Psoas muscle (tissue), 8 donors: ENCODE data around the gene PDE6A. TPM values are rescaled to one million over a fixed set of nuclear protein-coding genes. Genes with fewer than 3 reads are reported as not detected.

Experiments
- ATAC-seq, 4 donors: fragments of 200-7000 bp; cut with Tn5 transposase; one replicate each; pipeline ENCODE4 v1.9.1; 2020; ENCODE audit warnings: moderate library complexity in 3 of 4, mild to moderate bottlenecking in 2 of 4
- DNase-seq, 2 donors: peaks; one replicate each; pipeline ENCODE4 v3.0.0-alpha.2; 2020
- H3K27ac ChIP-seq: fragments of 200-600 bp; one replicate; pipeline ENCODE4 v1.8.0; 2022
- H3K27me3 ChIP-seq, 3 donors: fragments of 200-600 bp in 1 of 3; one replicate each; pipeline versions ENCODE4 v1.6.1 to v1.8.0; 2013 to 2022; ENCODE audit warnings: low read length in 2 of 3, mild to moderate bottlenecking in 2 of 3, moderate library complexity in 1 of 3; ENCODE audit not compliant: insufficient read depth in 3 of 3
- H3K36me3 ChIP-seq, 2 donors: fragments of 200-600 bp in 1 of 2; one replicate each; pipeline versions ENCODE4 v1.6.1 to v1.8.0; 2013 to 2022; ENCODE audit warnings: low read depth in 1 of 2, mild to moderate bottlenecking in 1 of 2, moderate library complexity in 1 of 2; ENCODE audit not compliant: insufficient read depth in 1 of 2
- H3K4me1 ChIP-seq: fragments of 200-600 bp; one replicate; pipeline ENCODE4 v1.8.0; 2022
- H3K4me3 ChIP-seq: fragments of 200-600 bp; one replicate; pipeline ENCODE4 v1.8.0; 2022; ENCODE audit warnings: mild to moderate bottlenecking
- H3K9me3 ChIP-seq: fragments of 200-600 bp; one replicate; pipeline ENCODE4 v1.8.0; 2022
- WGBS, 3 donors: extraction: QIAGEN DNeasy Blood & Tissue Kit; methylation state at CpG; one replicate each; pipeline versions ENCODE4 v1.1.6 to v1.1.7; 2013; 5-methylcytosine and 5-hydroxymethylcytosine counted together
- intact Hi-C, 2 donors: fragments of 100-400 bp; cut with DNase I; formaldehyde crosslinking; loops; one replicate each; pipeline versions ENCODE4 v1.11.0 to v1.14.2; 2022
- polyA plus RNA-seq, 3 donors: library from polyadenylated mRNA; stranded (reverse); fragments of 200-250 nt; gene quantifications; one replicate each; pipeline ENCODE4 v1.2.3, GENCODE V29; 2013
- total RNA-seq, 4 donors: library from RNA; stranded (reverse); fragmentation: NEBNext Ultra II Directional in 2 of 4; extraction: Animal tissue kit (Norgen Biotek cat#: 25700) in 2 of 4; gene quantifications; one replicate each; pipeline versions ENCODE4 v1.2.1 to v1.2.4, GENCODE V29; 2021 to 2023
- TF ChIP-seq, protein P1 (sequence below): fragments of 200-600 bp; IDR thresholded peaks from one replicate; pipeline ENCODE4 v1.8.0; 2022; ENCODE audit warnings: antibody characterized with exemption
- donor health status: healthy with polysubstance abuse.
- donor health status: DM: no; HTN: no; CAD: no; lungs with moderate emphysema.
- donor health status: Bipolar disorder and iron deficiency.
- donor health status: healthy.
- donor health status: DM: yes; HTN: yes; CAD: no.
- donor health status: DM: no; HTN: no; CAD: no.
- donor health status: DM: no; HTN: no; CAD: no.
- donor health status: DM: yes; HTN: yes; CAD: no.

PDE6A gene
- total and polyA plus RNA-seq, 7 donors: 0.04 to 0.26 (median 0.10) TPM

GRCh38 chr5:149827546-149827945 lies 117.0 kb downstream of the PDE6A start:
- TF ChIP-seq, protein P1, sequence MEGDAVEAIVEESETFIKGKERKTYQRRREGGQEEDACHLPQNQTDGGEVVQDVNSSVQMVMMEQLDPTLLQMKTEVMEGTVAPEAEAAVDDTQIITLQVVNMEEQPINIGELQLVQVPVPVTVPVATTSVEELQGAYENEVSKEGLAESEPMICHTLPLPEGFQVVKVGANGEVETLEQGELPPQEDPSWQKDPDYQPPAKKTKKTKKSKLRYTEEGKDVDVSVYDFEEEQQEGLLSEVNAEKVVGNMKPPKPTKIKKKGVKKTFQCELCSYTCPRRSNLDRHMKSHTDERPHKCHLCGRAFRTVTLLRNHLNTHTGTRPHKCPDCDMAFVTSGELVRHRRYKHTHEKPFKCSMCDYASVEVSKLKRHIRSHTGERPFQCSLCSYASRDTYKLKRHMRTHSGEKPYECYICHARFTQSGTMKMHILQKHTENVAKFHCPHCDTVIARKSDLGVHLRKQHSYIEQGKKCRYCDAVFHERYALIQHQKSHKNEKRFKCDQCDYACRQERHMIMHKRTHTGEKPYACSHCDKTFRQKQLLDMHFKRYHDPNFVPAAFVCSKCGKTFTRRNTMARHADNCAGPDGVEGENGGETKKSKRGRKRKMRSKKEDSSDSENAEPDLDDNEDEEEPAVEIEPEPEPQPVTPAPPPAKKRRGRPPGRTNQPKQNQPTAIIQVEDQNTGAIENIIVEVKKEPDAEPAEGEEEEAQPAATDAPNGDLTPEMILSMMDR: no peak
- peaks cover 0 to 35% of the 10 kb centered on the region in 2 donors for H3K36me3 ChIP-seq
- no peak for ATAC-seq
- peak overlapping the region; percentile 80 for H3K27ac ChIP-seq
- WGBS, 3 donors: 80 to 93% (median 83%) methylated on average over 5 of the region's 5 CpGs
- peaks cover 67% of the 10 kb centered on the region for H3K4me1 ChIP-seq
- H3K9me3 ChIP-seq: no peaks in the 10 kb centered on the region
- no peak overlapping the region for H3K4me3 ChIP-seq
- H3K27me3 ChIP-seq: no peaks in the 10 kb centered on the region
- no peak for DNase-seq
- intact Hi-C loops: loop anchor here (5.0 to 10.0 kb wide), 2 partner anchors 50 to 63 kb away; no protein-coding TSS in a partner anchor

GRCh38 chr5:149827086-149827485 lies 117.5 kb downstream of the PDE6A start:
- intact Hi-C loops: loop anchor here (5.0 to 10.0 kb wide), 2 partner anchors 50 to 62 kb away; no protein-coding TSS in a partner anchor
- TF ChIP-seq, protein P1: no peak
- DNase-seq (no peak), ATAC-seq (no peak)
- H3K27ac ChIP-seq: peak overlapping the region; percentile 80
- H3K27me3 ChIP-seq: no peaks in the 10 kb centered on the region
- peaks cover 71% of the 10 kb centered on the region for H3K4me1 ChIP-seq
- 55 to 75% (median 57%) methylated on average over 5 of the region's 5 CpGs for WGBS, 3 donors
- H3K36me3 ChIP-seq: peaks cover 0 to 30% of the 10 kb centered on the region in 2 donors
- no peak overlapping the region for H3K4me3 ChIP-seq
- no peaks in the 10 kb centered on the region for H3K9me3 ChIP-seq

GRCh38 chr5:149826574-149826973 lies 118.0 kb downstream of the PDE6A start:
- no peak for DNase-seq
- H3K27ac ChIP-seq: peak overlapping the region; percentile 80
- peak in 3 of 4 donors; percentile 4 to 24 (median 5) for ATAC-seq
- intact Hi-C loops: loop anchor here (5.0 to 10.0 kb wide), 2 partner anchors 49 to 62 kb away; no protein-coding TSS in a partner anchor
- TF ChIP-seq, protein P1: no peak
- no peaks in the 10 kb centered on the region for H3K27me3 ChIP-seq
- 40 to 47% (median 42%) methylated on average over 9 of the region's 9 CpGs for WGBS, 3 donors
- peaks cover 71% of the 10 kb centered on the region for H3K4me1 ChIP-seq
- H3K9me3 ChIP-seq: no peaks in the 10 kb centered on the region
- H3K4me3 ChIP-seq: no peak overlapping the region
- H3K36me3 ChIP-seq: peaks cover 0 to 25% of the 10 kb centered on the region in 2 donors

DNA sequence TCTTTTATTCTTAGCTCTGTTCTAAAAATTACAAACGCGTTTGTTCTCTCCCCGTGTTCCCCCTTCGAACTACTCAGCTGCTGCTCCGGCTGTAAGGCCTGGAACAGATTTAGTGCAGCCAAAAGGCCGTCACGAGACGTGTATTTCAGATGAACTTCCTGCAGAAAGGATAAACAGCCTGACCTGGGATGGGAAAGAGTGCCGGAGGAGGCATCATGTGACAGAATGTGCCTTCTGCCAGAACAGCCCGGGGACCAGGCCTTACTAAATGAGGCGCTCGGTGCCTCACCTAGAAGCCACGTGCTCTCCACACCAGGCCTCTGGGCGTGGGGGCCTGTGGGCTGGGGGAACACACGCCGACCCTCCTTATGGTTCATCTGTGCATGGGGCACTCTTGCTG lies 119.7 kb downstream of the PDE6A start:
- TF ChIP-seq, protein P1: no peak
- Histone ChIP-seq H3K27ac (peak overlapping the region; percentile 80), H3K4me1 (peaks cover 74% of the 10 kb centered on the region)

More for the DNA sequence above, 119.7 kb downstream of the PDE6A start:
- WGBS, 3 donors: 30 to 42% (median 30%) methylated on average over 16 of the region's 16 CpGs
- ATAC-seq (peak in 3 of 4 donors; percentile 15 to 44 (median 24)), DNase-seq (no peak)
- no peaks in the 10 kb centered on the region for H3K27me3 ChIP-seq
- H3K36me3 ChIP-seq: peaks cover 0 to 18% of the 10 kb centered on the region in 2 donors
- intact Hi-C loops: loop anchor here (1.0 to 10.0 kb wide), 4 partner anchors 48 to 94 kb away; partner anchors contain the start of gene PPARGC1B (in 1 of the 2)
- H3K4me3 ChIP-seq: no peak overlapping the region
- H3K9me3 ChIP-seq: no peaks in the 10 kb centered on the region
